HG02759 (cell line): ENCODE measurements around the gene PTPRM.

Experiments used
- ATAC-seq: cut with Tn5 transposase; IDR thresholded peaks from one replicate; pipeline ENCODE4 v1.9.1; 2021; ENCODE audit warnings: mild to moderate bottlenecking, moderate library complexity; ENCODE audit not compliant: unreplicated experiment

Gene PTPRM

DNA sequence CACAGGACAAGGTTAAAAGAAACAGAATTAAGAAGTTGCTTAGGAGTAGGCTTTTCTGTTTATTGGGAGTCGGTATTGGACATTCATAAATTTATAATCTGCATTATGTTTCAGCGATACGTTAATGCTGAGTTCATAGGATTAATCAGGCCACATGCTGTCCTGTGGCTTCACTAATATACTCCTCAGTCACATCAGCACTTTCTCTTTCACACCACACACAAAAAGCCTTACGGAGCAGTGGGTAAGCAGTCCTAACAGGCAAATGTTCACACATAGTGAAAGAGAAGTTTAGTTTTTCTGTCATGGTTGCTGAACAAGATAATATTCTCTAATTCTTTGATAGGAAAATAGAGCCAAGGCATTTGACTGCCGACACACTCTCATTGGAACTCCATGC lies 630.4 kb downstream of the PTPRM start:
- ATAC-seq, result no peak

DNA sequence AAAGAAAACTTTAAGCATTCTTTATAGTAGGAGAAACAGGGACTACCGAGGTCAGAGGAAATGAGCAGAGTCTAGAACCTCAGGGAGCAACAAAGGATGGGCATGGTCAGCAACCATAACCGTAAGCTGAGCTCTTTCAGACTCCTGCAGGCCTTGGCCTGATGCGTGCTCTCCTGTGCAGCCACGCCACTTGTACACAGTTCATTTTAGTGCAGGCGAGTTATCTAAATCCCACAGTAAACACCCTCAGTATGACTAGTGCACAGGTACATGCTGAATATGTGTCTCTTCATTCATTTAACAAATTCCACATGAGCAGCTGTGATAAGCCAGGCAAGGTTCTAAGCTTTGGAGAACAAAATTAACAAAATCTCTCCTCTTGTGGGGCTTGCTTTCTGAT lies 640.9 kb downstream of the PTPRM start:
- no peak for ATAC-seq

DNA sequence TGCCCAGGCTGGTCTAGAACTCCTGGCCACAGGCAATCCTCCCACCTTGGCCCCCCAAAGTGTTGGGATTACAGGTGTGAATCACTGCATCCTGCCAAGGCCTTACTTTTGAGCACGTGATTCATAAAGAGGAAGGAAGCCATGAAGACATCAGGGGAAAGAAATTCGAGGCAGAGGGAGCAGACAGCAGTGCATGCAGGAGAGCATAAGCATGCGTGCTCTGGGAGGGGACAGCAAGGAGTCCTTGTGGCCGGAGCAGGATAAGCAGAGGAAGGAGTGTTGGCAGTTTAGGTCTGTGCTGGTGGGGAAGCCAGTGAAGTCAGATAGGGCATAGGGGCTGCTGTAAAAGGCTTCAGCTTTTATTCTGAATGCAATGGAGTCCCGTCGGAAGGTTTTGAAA lies 641.6 kb downstream of the PTPRM start:
- no peak for ATAC-seq

GRCh38 chr18:8212896-8213780 lies 646.0 kb downstream of the PTPRM start:
- no peak for ATAC-seq

DNA sequence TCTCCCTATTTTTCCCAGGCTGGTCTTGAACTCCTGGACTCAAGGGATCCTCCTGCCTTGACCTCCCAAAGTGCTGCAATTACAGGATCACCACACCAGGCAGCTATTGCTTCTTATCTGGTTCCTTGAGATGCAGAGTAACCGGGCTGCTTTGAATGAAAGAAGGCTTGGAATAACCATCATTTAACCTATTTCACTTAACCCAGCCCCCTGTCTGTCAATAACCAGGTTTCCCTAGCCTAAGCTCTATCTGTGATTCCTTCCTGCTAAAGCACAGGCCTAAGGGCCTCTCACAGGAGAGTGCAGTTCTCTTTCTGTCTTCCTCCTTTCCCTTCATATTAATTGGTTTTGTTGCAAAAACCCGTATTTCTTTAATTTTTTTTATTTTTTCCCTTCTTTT lies 648.6 kb downstream of the PTPRM start:
- no peak for ATAC-seq

DNA sequence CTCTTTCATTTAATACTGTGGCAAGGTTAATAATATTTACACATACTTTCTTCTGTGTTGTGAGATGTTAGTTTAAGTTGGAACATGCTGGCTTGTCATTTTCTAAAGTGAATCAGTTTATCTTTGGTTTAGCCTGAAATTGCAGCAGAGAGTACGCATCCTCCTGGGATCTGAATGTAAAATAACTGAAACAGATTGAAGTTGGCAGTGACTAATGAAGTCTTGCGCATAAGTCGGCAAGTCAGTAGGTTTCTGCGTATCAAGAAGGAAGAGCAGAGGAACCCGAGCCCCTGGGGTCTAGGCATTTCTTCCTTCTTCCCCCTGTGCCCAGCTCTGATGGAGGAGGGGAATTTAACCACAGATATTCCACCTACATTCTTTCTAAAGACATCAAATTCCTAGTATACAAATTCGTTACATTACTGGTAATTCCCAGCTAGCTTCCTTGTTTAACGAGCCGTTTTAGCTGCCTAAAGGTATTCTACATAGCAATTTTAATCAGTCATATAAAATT lies 650.0 kb downstream of the PTPRM start:
- ATAC-seq, result no peak

GRCh38 chr18:8218197-8218596 lies 651.1 kb downstream of the PTPRM start:
- no peak for ATAC-seq

- ATAC-seq, result no peak
Measured at GRCh38 chr18:8221452-8221851, 654.3 kb downstream of the PTPRM start.

GRCh38 chr18:8224576-8224975 lies 657.5 kb downstream of the PTPRM start:
- ATAC-seq, result no peak

- no peak for ATAC-seq
Measured at GRCh38 chr18:8229040-8229439, 661.9 kb downstream of the PTPRM start.

- no peak for ATAC-seq
Measured at GRCh38 chr18:8229787-8230186, 662.7 kb downstream of the PTPRM start.

- ATAC-seq, result no peak
Measured at GRCh38 chr18:8231316-8231715, 664.2 kb downstream of the PTPRM start.

- no peak for ATAC-seq
Measured at GRCh38 chr18:8232791-8233190, 665.7 kb downstream of the PTPRM start.

DNA sequence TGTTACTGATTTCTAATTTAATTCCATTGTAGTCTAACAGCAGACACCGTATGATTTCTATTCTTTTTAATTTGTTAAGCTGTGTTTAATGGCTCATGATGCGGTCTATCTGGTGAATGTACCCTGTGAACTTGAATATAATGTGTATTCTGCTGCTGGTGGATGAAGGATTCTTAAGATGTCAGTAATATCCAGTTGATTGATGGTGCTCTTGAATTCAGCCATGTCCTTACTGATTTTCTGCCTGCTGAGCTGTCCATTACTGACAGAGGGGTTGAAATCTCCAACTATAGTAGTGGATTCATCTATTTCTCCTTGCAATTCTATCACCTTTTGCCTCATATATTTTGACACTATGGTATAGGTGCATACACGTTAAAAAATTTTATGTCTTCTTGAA lies 668.8 kb downstream of the PTPRM start:
- ATAC-seq, result no peak

GRCh38 chr18:8238507-8238906 lies 671.4 kb downstream of the PTPRM start:
- no peak for ATAC-seq

DNA sequence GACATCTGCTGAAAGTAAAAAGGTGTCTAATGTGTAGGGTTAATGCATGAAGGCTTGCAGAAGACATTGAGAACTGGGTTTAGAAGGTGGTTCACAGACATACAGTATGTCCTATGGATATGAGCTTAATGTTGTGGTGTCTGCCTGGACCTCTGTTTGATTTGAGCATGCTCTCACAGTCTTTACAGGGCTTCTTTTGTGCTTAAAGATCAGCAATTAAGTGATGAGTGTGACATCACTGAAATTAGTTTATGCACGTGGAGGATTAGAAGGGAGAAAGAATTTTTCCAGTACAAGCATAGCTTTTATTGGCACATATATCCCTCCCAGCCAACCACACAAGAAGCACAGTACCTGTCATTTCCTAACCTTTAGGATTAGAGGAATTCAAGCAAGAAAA lies 674.6 kb downstream of the PTPRM start:
- ATAC-seq, result no peak

DNA sequence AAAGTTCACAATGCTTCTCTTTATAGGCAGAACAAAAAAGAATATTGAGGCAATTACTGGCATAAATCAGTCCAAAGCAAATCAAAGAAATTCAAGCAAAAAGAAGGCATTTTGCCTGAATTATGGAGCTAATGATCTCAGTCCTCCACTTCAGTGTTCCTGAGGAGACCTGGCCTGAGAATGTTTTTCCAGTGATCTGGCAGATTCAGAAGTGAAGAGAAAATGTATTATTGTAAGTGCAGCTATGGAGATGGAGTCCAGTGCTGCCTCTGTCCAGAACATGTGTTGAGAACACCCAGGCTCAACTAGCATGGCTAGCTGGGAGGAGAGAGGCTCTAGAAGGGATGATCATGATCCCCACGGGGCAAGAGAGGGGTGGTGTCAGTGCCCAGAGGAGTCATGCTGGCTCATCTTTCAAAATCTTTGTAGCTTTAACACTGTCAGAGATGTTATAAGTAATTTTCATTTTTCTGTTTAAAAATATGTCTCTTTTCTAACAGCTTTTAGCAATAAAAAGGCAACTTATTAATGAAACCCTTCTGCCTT lies 675.1 kb downstream of the PTPRM start:
- no peak for ATAC-seq

GRCh38 chr18:8247700-8248099 lies 680.6 kb downstream of the PTPRM start:
- no peak for ATAC-seq

DNA sequence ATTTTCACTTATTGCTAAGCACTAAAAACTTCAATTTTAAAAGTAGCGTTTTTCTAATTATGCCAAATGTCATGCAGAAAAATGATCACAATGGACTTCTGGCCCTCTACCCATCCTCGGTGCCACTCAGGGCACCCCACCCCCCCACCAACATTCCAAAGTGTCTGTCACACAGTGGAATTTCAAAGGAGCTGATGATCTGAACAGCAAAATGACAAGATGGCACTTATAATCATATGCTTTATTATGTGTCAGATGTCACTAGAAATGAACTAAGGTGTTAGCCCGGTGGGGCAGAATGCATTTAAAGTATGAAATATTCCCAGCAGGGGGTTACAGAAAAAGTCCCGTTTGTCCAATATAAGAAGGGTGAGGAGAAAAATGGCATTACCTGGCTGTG lies 681.5 kb downstream of the PTPRM start:
- no peak for ATAC-seq

GRCh38 chr18:8249811-8250210 lies 682.7 kb downstream of the PTPRM start:
- no peak for ATAC-seq

- no peak for ATAC-seq
Measured at GRCh38 chr18:8252371-8252770, 685.3 kb downstream of the PTPRM start.

DNA sequence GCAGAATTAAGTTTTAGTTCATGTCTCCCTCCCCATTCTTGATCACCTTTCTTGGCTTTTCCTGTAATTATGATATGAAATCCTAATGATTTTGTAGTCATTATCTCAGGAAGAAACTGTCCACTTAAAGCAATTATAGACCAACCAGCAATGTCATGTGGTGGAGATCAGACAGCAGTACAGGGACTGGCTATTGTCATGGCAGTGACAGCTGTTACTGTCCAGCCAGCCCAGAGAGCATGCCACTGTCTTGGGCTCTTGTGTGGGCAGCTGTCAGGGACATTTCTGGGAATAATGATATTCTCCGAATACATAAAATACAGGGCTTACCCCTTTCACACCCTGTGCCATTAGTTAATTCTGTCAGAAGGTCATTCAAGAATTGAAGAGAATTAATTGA lies 686.8 kb downstream of the PTPRM start:
- no peak for ATAC-seq
